Measurements from ENCODE around the gene APOE. TPM values are rescaled to one million over a fixed set of nuclear protein-coding genes. Genes with fewer than 3 reads are reported as not detected.

The APOE gene
- total and polyA plus RNA-seq, 9 of the 15 experiments (the other 6 are each of a cell fraction or from before 2014, with no cell fraction given), result 0.14 to 180 (median 58.1) TPM; not detected in 1

GRCh38 chr19:44878120-44878865 is 27.3 kb upstream of the APOE start:
- Histone ChIP-seq H3K79me2 (ENCODE audit: control insufficient read depth, insufficient read depth, low read length) (no peaks in the 10 kb centered on the region), H3K27me3 (ENCODE audit: control insufficient read depth in 2 of 2, insufficient read depth in 2 of 2, low read length in 2 of 2) (no peaks in the 10 kb centered on the region), H3K4me2 (ENCODE audit: insufficient read depth, low read length) (no peak overlapping the region), H3K9me1 (ENCODE audit: control insufficient read depth, insufficient read depth, low read length) (no peaks in the 10 kb centered on the region), H3K4me3 (no peak overlapping the region), H2AFZ (ENCODE audit: low read depth, low read length) (no peak overlapping the region), H4K20me1 (replicated peaks; ENCODE audit: control insufficient read depth, insufficient read depth, low read length) (no peaks in the 10 kb centered on the region), H3K36me3 (ENCODE audit: control insufficient read depth, insufficient read depth, low read length) (peaks cover 57% of the 10 kb centered on the region; the same call in 2 of the 3 replicates), H3K27ac (ENCODE audit: extremely low read depth, low read depth, low read length) (no peak overlapping the region), H3K4me1 (replicated peaks in 1 of 2; ENCODE audit: control insufficient read depth in 2 of 2, insufficient read depth in 2 of 2, low read length in 2 of 2) (peaks cover 0 to 23% of the 10 kb centered on the region in 2 experiments; a peak in 2 of 5 replicates), H3K9me3 (replicated peaks; ENCODE audit: control insufficient read depth, insufficient read depth, low read depth, low read length) (no peaks in the 10 kb centered on the region), H3K9ac (ENCODE audit: insufficient read depth in 1 of 2, low read depth in 2 of 2, low read length in 2 of 2) (no peak overlapping the region)
- CTCF ChIA-PET (ENCODE audit: low intra/inter-chr PET ratio), result no interaction called here
- in situ Hi-C loops (cut with MboI), result no loop called here
- FAIRE-seq, result no peak
- no peak for ATAC-seq
- intact Hi-C loops (cut with micrococcal nuclease), result no loop called here
- DNase-seq (ENCODE audit: extremely low read depth in 1 of 4, low spot score in 3 of 4), result no peak
- TF ChIP-seq POLR2G (IDR thresholded peaks at IDR 0.05; ENCODE audit: low read depth, low read length) (peak; percentile 43; the same call in 1 of the 2 replicates), POLR2AphosphoS2 (IDR thresholded peaks at IDR 0.05; ENCODE audit: low read length) (no peak)
- 71% methylated on average over 12 of the region's 26 CpGs for WGBS (ENCODE audit: insufficient coverage, low coverage, missing lambda C conversion rate)
- BruUV-seq (replicated peaks), result no TSS peak
- POLR2A ChIA-PET, result interaction anchor here (1.2 to 1.6 kb wide), 3 partner anchors 12 to 15 kb away, joined by 3 to 9 read pairs (median 8); no protein-coding TSS in a partner anchor

GRCh38 chr19:44879309-44880065 is 26.1 kb upstream of the APOE start:
- intact Hi-C loops (cut with micrococcal nuclease), result no loop called here
- peak; percentile 25 for TF ChIP-seq RBM22 (IDR thresholded peaks at IDR 0.05; ENCODE audit: low read depth, low read length, poor library complexity, severe bottlenecking)
- TF ChIP-seq ZBTB49 (CRISPR knock-in tag; IDR thresholded peaks at IDR 0.05; ENCODE audit: borderline replicate concordance), result no peak
- 0 out of 2 replicates have a peak, but pooled peaks have one; percentile 22 for TF ChIP-seq POLR2G (IDR thresholded peaks at IDR 0.05; ENCODE audit: low read depth, low read length)
- DNase-seq (ENCODE audit: extremely low read depth in 1 of 4, low spot score in 3 of 4) (no peak), FAIRE-seq (no peak), ATAC-seq (no peak)
- CTCF ChIA-PET (ENCODE audit: low intra/inter-chr PET ratio), result no interaction called here
- Histone ChIP-seq H4K20me1 (replicated peaks; ENCODE audit: control insufficient read depth, insufficient read depth, low read length) (no peaks in the 10 kb centered on the region), H3K27me3 (ENCODE audit: control insufficient read depth in 2 of 2, insufficient read depth in 2 of 2, low read length in 2 of 2) (no peaks in the 10 kb centered on the region), H3K79me2 (ENCODE audit: control insufficient read depth, insufficient read depth, low read length) (no peaks in the 10 kb centered on the region), H3K9me1 (ENCODE audit: control insufficient read depth, insufficient read depth, low read length) (no peaks in the 10 kb centered on the region), H3K4me3 (no peak overlapping the region), H3K9ac (ENCODE audit: insufficient read depth in 1 of 2, low read depth in 2 of 2, low read length in 2 of 2) (peak overlapping the region in 1 of 2 experiments; percentile 81; a peak in 2 of 4 replicates), H3K36me3 (ENCODE audit: control insufficient read depth, insufficient read depth, low read length) (peaks cover 46% of the 10 kb centered on the region; the same call in 2 of the 3 replicates), H2AFZ (ENCODE audit: low read depth, low read length) (no peak overlapping the region), H3K9me3 (replicated peaks; ENCODE audit: control insufficient read depth, insufficient read depth, low read depth, low read length) (no peaks in the 10 kb centered on the region), H3K4me2 (ENCODE audit: insufficient read depth, low read length) (no peak overlapping the region), H3K4me1 (replicated peaks in 1 of 2; ENCODE audit: control insufficient read depth in 2 of 2, insufficient read depth in 2 of 2, low read length in 2 of 2) (peaks cover 0 to 19% of the 10 kb centered on the region in 2 experiments; a peak in 2 of 5 replicates), H3K27ac (ENCODE audit: extremely low read depth, low read depth, low read length) (no peak overlapping the region)
- in situ Hi-C loops (cut with MboI), result no loop called here
- 76% methylated on average over 14 of the region's 18 CpGs for WGBS (ENCODE audit: insufficient coverage, low coverage, missing lambda C conversion rate)
- no TSS peak for BruUV-seq (replicated peaks)
- POLR2A ChIA-PET, result interaction anchor here (1.6 kb wide), 1 partner anchor 11 kb away, joined by 8 read pairs; no protein-coding TSS in a partner anchor
